Measurements from ENCODE around the gene ZDHHC17. TPM values are rescaled to one million over a fixed set of nuclear protein-coding genes. Genes with fewer than 3 reads are reported as not detected.

Gene ZDHHC17
- total RNA-seq, 1 experiment from 2014 or later, result 26.3 TPM

DNA sequence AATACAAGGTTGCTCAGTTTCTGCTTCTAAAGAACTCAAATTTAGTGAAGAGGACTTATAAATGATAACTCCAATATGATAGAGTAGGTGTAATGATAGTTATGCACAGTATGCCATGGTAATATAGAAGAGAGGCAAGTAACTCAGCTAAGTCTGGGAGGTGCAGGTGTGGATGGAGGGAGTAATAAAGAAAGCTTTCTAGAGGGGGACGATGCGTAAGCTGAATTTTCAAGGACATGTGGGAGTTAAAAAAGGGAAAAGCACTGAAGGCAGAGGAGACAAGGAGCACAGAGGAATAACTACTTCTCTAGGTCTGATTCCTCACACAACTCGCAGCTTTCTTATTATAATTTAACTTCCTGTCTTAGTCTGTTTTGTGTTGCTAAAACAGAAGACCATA, 49.1 kb upstream of the ZDHHC17 start:
- in situ Hi-C loops (cut with HindIII; ENCODE audit: low pct_unique_long_range_greater_than_20kb, low sequenced_read_pairs) (no loop called here), intact Hi-C loops (cut with micrococcal nuclease; ENCODE audit: unreplicated experiment) (no loop called here)
- ATAC-seq (no peak), DNase-seq (ENCODE audit: low read depth, low spot score) (no peak)
- no peaks in the 10 kb centered on the region for H3K9me3 ChIP-seq (ENCODE audit: control insufficient read depth, insufficient read depth, low read depth, low read length)
- H3K36me3 ChIP-seq (ENCODE audit: control insufficient read depth, insufficient read depth, low read length), result no peaks in the 10 kb centered on the region
- CTCF ChIA-PET, result no interaction called here
- POLR2A ChIA-PET, result no interaction called here
- no TSS peak for BruUV-seq (replicated peaks)
- H3K4me1 ChIP-seq (ENCODE audit: control insufficient read depth, insufficient read depth, low read length), result no peaks in the 10 kb centered on the region
- H3K4me3 ChIP-seq (ENCODE audit: low read depth in 2 of 2, low read length in 2 of 2), result no peak overlapping the region
- H3K27me3 ChIP-seq (ENCODE audit: control insufficient read depth, insufficient read depth, low read length), result no peaks in the 10 kb centered on the region; the same call in 1 of the 2 replicates
- no peak overlapping the region for H3K27ac ChIP-seq (ENCODE audit: low read length)
- TF ChIP-seq, protein P1, sequence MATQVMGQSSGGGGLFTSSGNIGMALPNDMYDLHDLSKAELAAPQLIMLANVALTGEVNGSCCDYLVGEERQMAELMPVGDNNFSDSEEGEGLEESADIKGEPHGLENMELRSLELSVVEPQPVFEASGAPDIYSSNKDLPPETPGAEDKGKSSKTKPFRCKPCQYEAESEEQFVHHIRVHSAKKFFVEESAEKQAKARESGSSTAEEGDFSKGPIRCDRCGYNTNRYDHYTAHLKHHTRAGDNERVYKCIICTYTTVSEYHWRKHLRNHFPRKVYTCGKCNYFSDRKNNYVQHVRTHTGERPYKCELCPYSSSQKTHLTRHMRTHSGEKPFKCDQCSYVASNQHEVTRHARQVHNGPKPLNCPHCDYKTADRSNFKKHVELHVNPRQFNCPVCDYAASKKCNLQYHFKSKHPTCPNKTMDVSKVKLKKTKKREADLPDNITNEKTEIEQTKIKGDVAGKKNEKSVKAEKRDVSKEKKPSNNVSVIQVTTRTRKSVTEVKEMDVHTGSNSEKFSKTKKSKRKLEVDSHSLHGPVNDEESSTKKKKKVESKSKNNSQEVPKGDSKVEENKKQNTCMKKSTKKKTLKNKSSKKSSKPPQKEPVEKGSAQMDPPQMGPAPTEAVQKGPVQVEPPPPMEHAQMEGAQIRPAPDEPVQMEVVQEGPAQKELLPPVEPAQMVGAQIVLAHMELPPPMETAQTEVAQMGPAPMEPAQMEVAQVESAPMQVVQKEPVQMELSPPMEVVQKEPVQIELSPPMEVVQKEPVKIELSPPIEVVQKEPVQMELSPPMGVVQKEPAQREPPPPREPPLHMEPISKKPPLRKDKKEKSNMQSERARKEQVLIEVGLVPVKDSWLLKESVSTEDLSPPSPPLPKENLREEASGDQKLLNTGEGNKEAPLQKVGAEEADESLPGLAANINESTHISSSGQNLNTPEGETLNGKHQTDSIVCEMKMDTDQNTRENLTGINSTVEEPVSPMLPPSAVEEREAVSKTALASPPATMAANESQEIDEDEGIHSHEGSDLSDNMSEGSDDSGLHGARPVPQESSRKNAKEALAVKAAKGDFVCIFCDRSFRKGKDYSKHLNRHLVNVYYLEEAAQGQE (IDR thresholded peaks at IDR 0.05; ENCODE audit: insufficient read depth in 1 of 2, low read depth in 2 of 2, low read length in 1 of 2), result no peak
- TF ChIP-seq TCF7L2 (IDR thresholded peaks at IDR 0.05; ENCODE audit: low read depth, low read length) (no peak), POLR2AphosphoS5 (IDR thresholded peaks at IDR 0.05; ENCODE audit: low read depth, low read length) (no peak), SIN3A (IDR thresholded peaks at IDR 0.05; ENCODE audit: borderline replicate concordance, insufficient read depth, low read depth, low read length) (no peak)
- TF ChIP-seq, protein P2, sequence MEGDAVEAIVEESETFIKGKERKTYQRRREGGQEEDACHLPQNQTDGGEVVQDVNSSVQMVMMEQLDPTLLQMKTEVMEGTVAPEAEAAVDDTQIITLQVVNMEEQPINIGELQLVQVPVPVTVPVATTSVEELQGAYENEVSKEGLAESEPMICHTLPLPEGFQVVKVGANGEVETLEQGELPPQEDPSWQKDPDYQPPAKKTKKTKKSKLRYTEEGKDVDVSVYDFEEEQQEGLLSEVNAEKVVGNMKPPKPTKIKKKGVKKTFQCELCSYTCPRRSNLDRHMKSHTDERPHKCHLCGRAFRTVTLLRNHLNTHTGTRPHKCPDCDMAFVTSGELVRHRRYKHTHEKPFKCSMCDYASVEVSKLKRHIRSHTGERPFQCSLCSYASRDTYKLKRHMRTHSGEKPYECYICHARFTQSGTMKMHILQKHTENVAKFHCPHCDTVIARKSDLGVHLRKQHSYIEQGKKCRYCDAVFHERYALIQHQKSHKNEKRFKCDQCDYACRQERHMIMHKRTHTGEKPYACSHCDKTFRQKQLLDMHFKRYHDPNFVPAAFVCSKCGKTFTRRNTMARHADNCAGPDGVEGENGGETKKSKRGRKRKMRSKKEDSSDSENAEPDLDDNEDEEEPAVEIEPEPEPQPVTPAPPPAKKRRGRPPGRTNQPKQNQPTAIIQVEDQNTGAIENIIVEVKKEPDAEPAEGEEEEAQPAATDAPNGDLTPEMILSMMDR (IDR thresholded peaks at IDR 0.05), result no peak

- Histone ChIP-seq H3K27ac (ENCODE audit: low read length) (no peak overlapping the region), H3K27me3 (ENCODE audit: control insufficient read depth, insufficient read depth, low read length) (no peaks in the 10 kb centered on the region; the same call in 1 of the 2 replicates), H3K4me3 (ENCODE audit: low read depth in 2 of 2, low read length in 2 of 2) (no peak overlapping the region), H3K4me1 (ENCODE audit: control insufficient read depth, insufficient read depth, low read length) (no peaks in the 10 kb centered on the region), H3K36me3 (ENCODE audit: control insufficient read depth, insufficient read depth, low read length) (no peaks in the 10 kb centered on the region), H3K9me3 (ENCODE audit: control insufficient read depth, insufficient read depth, low read depth, low read length) (no peaks in the 10 kb centered on the region)
- in situ Hi-C loops (cut with HindIII; ENCODE audit: low pct_unique_long_range_greater_than_20kb, low sequenced_read_pairs), result no loop called here
- DNase-seq (ENCODE audit: low read depth, low spot score) (no peak), ATAC-seq (no peak)
- intact Hi-C loops (cut with micrococcal nuclease; ENCODE audit: unreplicated experiment), result no loop called here
- ChIA-PET CTCF (no interaction called here), POLR2A (no interaction called here)
- TF ChIP-seq POLR2AphosphoS5 (IDR thresholded peaks at IDR 0.05; ENCODE audit: low read depth, low read length) (no peak), SIN3A (IDR thresholded peaks at IDR 0.05; ENCODE audit: borderline replicate concordance, insufficient read depth, low read depth, low read length) (no peak), TCF7L2 (IDR thresholded peaks at IDR 0.05; ENCODE audit: low read depth, low read length) (no peak)
- TF ChIP-seq, protein P2 (IDR thresholded peaks at IDR 0.05), result no peak
- TF ChIP-seq, protein P1 (IDR thresholded peaks at IDR 0.05; ENCODE audit: insufficient read depth in 1 of 2, low read depth in 2 of 2, low read length in 1 of 2), result no peak
- no TSS peak for BruUV-seq (replicated peaks)
Observed at GRCh38 chr12:76715332-76715731, 48.6 kb upstream of the ZDHHC17 start.

Measured in Panc1 (cell line).